Central memory CD4-positive, alpha-beta T cell (primary cell): ENCODE measurements around the gene DDX27.

Experiments
- DNase-seq: peaks from one replicate; pipeline ENCODE4 v3.0.0; 2022

DDX27 gene

DNA sequence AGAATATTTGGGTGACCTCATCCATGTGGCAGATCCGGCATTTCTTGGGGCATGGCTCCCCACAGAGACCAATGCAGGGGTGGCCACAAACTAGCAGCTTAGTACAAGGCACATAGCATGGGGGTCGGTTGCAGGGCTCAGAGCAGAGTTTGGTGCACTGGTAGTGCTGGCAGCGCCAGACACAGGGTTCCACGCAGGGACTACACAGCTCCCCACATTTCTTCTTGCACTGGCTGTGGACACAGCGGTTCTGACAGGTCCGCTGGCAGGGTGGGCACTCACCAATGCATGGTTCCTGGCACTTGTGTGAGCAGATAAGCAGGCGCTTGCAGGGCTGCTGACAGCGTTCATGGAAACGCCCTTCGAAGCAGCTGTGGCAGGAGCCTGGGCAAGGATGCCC, 29.1 kb downstream of the DDX27 start:
- no peak for DNase-seq

DNA sequence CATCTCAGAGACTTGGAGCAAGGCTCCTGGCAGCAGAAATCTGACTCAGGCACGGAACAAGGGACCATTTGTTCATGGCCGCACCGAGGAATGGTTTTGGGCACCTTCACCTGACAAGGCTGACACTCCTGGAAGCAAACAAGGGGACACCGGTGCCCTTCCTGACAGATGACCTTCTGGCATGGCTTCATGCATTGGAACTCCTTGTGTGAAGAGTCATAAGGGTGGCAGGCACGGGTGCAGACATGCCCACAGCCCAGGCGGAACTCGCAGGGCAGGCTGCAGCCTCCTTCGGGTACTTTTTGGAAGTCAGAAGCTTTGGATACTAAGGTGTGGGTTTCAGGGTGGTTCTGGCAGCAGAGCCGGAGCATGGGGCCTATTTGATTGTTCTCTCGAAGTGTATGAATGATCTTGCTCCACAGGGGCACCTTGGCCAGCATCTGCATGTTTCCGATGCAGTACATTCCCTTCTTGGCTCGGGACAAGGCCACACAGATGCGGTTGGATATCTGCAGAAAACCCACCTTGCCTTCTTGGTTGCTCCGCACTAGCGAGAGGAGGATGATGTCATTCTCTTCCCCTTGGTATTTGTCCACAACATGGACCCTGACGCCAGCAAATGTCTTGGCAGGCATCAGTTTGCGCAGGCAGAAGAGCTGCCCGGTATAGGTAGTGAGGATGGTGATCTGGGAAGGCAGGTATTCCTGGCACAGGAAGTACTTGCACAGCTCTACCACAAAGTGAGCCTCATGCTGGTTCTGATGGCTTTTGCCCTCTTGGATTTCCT, 29.9 kb downstream of the DDX27 start:
- no peak for DNase-seq

DNA sequence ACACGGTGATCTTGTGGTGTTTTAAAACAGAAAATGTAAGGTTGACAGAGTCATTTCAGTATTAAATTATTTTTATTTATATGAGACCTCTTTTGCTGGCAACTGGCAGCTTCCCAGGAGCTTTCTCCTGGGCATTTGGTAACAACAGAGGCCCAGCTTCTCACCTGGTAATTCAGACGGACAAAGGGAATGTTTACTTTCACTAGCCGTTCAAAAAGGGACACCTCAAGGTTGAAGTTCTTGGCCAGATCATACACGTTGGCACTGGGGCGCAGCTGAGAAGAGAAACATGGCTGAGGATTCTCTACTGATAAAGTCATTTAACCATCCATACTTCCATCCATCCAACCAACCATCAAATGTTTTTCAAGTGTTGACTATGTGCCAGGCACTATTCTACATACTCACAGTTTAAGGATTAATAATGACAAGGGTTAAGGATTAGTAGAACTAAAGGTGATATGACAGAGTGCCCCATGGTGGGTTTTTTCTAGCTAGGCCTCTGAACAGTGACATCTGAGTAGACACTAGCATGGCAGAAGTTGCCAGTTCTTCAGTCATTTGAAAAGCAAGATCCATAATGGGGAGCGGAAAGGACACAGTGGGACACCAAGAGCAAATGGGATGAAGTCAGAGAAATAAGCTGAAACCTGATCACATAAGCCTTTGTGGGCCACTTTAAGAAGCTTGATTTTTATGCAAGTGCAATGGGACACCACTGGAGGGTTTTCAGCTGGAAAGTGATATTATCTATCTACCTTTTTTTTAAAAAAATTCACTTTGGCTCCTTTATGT, 33.5 kb downstream of the DDX27 start:
- no peak for DNase-seq

DNA sequence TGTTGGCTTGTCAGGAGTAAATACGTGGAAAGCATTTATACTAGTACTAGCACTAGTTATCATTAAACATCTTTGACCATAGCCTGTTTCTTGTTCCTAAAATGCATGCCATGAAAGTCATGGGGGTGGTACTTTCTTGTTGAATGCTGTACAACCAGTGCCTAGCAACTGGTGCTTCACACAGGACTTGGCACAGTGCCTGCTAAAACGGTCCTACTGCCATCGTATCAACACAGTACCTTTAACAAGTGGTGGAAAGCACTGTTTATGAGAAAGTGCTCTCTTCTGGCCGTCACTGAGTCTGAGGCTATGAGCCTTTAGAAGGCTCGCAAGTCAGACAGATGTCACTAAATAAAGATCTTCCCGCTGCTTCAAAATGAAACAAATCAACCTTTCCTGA, 37.0 kb downstream of the DDX27 start:
- no peak for DNase-seq

DNA sequence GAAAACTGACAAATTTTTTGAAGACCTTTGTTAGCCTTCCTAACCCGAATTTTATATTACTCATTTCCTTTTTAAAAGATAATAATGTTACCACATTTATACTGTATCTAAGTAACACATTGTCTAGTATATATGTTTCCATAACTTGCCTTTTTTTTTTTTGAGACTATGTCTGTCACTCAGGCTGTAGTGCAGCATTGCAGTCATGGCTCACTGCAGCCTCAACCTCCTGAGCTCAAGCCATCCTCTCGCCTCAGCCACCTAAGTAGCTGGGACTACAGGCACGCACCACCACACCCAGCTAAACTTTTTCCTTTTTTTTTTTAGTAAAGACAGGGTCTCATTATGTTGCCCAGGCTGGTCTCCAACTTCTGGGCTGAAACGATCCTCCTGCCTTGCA, 40.1 kb downstream of the DDX27 start:
- DNase-seq = no peak

DNA sequence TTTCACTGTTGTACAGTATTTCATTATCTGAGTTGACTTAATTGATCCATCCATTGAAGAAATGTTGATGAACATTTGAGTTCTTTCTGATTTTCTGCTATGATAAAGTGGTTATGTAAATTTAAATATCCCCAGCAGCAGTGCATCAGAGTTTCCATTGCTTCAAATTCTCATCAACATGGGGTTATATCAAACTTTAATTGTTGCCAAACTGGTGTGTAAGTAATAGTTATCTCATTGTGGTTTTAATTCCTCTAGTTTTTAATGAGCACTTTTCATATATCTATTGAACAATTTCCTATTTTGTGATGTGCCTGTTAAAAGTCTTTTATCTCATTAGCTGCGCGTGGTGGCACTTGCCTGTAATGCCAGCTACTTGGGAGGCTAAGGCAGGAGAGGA, 40.6 kb downstream of the DDX27 start:
- DNase-seq = no peak

DNA sequence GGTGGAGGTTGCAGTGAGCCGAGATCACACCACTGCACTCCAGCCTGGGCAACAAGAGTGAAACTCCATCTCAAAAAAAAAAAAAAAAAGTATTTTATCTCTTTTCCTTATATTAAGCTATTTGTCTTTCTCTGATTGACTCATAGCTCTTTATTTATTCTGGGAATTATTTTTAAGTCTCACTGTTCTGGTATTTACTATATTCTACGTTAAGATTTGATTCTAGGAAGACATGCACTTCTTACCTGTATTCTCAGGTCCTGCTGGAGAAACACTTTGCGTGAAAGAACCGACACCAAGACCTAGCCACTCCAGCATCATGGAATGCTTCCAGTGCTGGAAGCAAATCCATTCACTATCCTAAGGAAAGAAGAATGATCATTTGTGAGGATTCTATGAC, 41.0 kb downstream of the DDX27 start:
- no peak for DNase-seq

DNA sequence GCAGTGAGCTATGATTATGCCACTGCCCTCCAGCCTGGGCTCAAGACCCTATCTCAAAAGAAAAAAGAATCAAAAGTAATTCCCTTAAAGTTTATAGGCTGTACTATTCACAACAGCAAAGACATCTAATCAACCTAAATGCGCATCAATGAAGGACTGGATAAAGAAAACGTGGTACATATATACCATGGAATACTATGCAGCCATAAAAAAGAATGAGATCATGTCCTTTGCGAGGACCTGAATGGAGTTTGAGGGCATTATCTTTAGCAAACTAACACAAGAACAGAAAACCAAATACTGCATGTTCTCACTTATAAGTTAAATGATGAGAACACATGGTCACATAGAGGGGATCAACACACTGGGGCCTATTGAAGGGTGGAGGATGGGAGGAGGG, 42.0 kb downstream of the DDX27 start:
- DNase-seq = no peak

DNA sequence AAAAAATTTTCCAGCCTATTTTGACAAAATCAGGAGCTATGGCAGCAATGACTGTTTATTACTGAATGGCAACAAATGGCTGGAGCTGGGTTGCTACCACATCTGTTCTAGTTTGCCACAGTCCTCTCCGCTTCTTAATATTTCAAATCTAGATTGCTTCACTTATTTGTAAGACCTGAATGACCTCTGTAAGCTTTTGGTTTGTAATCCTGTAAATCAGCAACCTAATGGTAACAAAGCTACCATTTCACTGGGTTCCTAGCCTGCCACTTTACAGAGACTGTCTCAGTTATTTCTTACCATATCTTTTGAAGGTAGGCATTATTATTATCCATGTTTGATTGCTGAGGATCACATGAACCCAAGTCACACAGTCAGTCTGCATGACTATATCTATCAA, 43.2 kb downstream of the DDX27 start:
- no peak for DNase-seq

DNA sequence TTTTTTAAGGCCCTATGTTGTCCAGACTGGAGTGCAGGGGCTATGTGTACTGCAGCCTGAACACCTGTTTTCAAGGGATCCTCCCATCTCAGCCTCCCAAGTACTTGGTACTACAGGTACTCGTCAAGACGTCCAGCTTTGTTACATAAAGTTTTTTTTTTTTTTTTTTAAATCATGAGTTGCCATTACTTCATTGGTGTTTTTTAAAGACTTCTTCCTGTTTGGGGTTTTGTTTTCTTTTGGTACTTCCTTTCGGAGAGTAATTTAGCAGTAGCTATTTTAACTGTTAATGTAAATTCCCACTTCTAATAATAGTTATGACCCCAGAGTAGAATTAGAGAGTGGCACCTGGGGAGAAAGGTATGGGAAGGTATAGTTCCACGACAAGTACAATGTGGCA, 48.1 kb downstream of the DDX27 start:
- peak; percentile 23 for DNase-seq

DNA sequence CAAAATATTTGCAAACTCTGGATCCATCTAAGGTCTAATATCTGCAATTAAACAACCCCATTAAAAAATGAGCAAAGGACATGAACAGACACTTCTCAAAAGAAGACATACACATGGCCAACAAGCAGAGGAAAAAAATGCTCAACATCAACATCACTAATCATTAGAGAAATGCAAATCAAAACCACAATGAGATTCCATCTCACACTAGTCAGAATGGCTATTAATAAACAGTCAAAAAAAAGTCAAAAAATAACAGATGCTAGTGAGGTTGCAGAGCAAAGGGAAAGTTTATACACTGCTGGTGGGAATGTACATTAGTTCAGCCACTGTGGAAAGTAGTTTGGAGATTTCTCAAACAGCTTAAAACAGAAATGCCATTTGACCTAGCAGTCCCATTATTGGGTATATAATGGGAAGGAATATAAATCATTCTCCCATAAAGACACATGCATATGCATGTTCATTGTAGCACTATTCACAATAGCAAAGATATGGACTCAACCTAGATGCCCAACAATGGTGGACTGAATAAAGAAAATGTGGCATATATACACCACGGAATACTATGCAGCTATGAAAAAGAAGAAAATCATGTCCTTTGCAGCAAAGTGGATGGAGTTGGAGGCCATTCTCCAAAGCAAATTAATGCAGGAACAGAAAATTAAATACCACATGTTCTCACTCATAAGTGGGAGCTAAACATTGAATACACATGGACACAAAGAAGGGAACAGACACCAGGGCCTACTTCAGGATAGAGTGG, 49.6 kb downstream of the DDX27 start:
- no peak for DNase-seq

DNA sequence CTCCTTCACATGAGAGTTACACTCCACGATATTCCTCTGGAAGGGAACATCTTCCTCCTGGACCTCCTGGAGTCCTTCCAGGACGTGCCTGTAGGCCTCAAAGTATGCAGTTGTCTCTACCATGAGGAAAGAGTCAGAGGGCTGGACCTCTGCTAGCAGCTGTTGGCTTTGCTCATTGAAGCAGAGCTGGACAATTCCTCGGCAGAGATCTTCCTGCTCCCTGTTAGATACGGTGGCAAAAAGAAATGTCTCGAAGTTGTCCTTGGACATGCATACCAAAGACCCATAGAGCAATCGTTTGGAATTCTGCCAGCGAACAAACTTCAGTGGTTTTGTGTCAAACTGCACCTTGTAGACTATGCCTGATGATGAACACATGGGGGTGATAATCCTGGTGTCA, 51.0 kb downstream of the DDX27 start:
- no peak for DNase-seq

DNA sequence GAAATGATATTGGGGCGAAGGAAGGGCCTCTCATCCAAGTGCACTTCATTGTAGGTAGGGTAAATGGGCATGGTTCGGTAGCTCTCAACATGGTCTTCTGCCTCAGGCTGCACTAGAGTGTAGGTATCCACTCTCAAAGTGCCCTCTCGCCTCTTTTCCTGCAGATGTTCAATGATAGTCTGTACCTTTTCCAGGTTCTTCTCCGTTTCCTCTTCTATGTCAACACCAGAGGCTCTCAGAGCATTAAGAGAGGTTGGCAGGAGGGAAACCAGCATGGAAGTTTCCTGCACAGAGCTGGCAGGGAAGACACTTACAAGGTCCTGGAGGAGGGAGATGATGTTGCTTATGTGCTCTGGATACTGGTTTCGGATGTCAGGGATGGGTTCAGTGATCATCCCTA, 51.5 kb downstream of the DDX27 start:
- no peak for DNase-seq

DNA sequence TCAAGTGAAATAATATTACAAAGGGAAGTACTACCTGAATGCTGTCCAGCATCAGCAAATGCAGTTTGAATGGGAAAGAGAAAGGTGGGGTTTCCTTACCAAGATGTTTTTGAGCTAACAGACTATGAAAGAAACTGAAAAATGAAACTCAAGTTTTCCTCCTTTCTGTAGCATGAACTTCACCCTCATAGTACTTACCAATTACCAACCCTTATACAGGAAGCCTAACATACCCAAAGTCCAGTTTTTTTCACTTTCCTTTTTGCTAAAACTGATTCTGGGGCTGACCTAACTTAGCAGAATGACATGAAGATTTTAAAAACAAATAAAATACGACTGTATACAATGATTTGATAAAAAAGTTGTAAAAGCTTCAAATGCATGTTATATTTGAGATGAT, 53.4 kb downstream of the DDX27 start:
- DNase-seq = no peak

DNA sequence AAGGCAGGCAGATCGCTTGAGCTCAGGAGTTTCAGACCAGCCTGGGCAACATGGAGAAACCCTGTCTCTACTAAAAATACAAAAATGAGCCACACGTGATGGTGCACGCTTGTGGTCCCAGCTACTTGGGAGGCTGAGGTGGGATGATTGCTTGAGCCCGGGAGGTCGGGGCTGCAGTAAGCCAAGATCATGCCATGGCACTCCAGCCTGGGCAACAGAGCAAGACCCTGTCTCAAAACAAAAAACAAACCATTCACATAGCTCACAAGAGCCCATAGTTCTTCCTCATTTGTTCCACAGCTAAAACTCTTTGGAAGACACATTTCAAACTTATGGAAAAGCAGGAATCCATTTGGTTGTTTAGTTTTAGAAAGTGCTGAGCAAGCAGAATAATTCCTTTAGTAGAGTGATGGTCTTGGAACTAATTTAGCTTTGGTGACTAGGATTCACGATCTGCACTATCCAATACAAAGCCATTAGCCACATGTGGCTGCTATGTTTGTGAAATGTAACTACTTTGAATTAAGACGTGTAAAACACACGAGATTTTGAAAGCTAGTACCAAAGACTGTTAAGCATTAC, 54.6 kb downstream of the DDX27 start:
- DNase-seq = no peak

DNA sequence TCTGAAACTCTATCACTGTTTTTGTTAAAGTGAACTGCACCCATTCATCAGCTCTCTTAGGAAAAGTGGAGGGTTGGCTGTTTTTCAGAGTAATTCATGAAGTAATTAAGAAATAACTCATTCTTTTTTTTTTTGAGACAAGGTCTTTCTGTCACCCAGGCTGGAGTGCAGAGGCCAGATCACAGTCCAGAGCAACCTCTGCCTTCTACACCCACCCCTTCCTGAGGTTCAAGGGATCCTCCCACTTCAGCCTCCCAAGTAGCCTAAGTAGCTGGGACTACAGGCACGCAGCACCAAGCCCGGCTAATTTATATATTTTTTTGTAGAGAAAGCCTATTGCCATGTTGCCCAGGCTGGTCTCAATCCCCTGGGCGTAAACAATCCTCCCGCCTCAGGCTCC, 56.0 kb downstream of the DDX27 start:
- DNase-seq = no peak

DNA sequence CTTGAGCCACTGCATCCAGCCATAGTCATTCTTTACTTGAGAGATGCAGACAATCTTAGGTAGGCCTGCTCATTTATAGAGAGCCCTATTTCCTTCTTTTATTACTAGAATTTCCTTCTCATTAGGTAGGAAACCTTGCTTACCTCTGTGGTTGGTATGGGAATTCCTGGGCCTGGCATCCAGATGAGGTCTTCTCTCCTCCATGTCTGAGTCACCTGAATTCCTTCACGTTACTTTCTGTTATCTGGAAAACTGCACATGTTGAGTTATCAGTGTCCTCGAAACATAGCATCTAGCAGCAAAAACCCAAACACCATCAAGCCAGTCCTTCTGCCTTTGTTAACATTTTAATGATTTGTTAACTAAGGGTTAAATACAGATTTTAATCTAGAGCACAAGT, 56.4 kb downstream of the DDX27 start:
- DNase-seq = no peak

DNA sequence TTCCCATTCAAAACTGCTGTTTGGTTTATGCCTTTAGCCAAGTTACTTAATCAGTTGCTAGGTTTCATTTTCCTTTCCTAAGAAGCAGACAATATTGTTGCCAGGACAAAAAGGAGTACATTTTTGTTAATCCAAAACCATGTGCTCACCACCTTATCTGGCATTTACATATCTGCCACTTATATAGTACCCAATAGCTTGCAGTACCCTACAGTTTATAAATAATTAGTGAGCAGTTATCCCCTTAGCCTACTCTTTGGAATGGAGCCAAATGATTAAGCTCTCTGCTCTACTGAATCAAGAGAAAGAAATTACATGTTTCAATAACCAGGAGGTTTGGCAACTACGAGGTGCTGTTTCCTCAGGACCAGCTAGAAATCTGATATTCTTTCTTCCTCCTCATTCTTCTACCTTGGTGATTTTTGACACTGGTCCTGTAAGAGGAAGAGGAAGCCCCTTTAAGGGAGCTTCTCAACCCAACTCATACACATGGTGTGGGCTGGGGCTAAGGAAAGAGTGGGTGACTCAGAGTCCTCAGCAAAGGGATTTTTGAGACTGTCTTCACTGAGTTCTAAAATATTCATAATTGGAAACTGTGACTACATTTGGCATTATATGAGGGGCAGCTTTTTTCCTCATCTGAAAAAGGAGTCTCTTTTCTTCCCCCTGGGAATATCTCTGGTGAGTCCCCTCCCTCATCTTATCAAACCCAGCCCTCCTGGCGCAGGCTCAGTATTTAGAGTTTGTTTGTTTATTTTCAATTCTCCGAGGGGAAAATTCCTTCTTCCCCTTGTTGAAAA, 57.1 kb downstream of the DDX27 start:
- DNase-seq = no peak

DNA sequence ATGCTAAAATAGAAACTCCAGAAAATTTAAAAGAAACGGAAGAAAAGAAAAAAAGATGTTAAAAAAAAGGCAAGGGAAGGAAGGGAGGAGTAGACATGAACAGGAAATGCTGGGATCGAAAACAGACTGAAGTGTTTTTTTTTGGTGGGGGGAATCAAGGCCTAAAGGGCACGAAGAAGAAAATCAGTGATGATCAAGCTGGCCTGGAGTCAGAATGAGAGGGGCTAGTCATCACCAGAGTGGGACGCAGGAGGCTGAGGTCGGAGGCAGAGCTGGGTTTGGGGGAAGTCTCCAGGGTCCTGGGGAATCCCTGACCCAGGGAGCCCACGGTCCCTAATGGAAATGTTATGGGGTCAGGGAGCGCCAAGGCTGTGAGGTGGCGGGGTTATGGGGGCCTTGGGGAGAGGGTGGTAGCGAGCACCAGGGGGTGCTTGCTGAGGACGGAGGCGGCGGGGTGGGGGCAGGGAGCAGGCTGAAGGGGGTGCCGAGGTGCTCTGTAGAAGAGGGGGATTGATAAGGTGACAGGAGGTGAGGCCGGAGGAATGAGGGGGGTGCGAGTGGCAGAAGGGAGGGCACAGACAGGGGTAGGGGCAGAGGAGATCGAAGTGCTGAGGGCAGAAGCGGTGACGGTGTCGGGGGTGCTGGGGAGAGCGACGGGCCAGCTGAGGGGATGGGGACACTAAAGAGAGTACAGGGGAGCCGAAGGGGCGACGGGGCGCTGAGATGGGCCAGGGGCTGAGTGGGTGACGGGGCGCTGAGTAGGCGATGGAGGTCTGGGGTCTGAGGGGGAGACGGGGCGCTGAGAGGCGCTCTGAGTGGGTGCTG, 58.0 kb downstream of the DDX27 start:
- no peak for DNase-seq

DNA sequence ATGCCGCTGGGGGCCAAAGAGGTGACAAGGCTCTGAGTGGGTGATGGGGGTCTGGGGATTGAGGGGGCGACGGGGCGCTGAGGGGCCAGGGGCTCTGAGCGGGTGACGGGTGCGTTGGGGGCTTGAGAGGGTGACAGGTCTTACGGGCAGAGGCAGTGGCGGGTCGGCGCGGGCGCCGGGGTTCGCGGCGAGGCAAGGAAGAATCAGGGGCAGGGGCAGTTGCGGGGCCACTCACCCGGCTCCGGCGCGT, 58.5 kb downstream of the DDX27 start:
- no peak for DNase-seq

DNA sequence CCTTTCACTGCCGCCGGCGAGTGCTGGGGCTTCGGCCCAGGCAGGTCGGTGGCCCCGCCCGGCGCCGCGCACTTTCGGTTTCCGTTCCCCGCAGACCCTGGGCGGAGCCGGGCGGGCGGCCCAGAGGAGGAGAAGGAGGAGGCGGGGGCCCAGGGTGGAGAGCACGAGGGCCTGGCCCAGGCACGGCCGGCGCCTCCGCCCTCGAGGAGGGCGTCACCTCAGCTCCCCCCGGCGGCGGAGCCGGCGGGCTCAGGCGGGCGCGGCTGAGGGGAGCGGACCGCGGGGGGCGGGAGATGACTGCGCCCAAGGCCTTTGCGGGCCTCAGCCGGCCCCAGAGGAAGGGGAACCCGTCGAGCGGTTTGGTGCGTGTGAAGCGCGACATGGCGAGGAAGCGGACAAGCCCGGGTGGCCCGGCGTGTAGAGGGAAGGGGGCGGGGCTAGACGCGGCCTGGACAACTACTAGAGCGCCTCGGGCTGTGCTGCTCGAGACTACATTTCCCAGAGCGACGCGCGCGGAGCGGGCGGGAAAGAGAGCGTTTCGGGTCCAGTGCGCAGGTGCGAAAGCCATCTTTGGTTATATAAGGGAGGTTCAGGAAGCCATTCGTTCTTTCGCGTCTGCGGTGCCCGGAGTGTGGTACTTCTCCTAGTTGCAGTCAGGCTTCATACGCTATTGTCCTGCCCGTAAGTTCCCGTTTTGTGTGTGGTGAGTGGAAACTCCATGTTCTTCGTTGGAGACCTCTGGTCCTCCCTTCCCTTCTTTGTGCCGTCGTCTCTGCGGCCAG, 59.0 kb downstream of the DDX27 start, which contains the start of gene ZNFX1:
Gene ZNFX1, minus strand, starts transcription at position 22 of the 782 bp plus-strand sequence. CDS start 2,218 bp downstream, outside the sequence.
- DNase-seq = peak; percentile 98
